HG02973 (cell line): ENCODE results near the gene RAPGEF1.
"Not testable (repeated sequence)": the region's sequence is repeated elsewhere in the genome, so short reads cannot be mapped to it uniquely, and the experiment has no call there.

Source experiments
- ATAC-seq: cut with Tn5 transposase; IDR thresholded peaks from one replicate; pipeline ENCODE4 v1.9.1; 2021; ENCODE audit warnings: moderate library complexity; ENCODE audit not compliant: unreplicated experiment

The RAPGEF1 gene

DNA sequence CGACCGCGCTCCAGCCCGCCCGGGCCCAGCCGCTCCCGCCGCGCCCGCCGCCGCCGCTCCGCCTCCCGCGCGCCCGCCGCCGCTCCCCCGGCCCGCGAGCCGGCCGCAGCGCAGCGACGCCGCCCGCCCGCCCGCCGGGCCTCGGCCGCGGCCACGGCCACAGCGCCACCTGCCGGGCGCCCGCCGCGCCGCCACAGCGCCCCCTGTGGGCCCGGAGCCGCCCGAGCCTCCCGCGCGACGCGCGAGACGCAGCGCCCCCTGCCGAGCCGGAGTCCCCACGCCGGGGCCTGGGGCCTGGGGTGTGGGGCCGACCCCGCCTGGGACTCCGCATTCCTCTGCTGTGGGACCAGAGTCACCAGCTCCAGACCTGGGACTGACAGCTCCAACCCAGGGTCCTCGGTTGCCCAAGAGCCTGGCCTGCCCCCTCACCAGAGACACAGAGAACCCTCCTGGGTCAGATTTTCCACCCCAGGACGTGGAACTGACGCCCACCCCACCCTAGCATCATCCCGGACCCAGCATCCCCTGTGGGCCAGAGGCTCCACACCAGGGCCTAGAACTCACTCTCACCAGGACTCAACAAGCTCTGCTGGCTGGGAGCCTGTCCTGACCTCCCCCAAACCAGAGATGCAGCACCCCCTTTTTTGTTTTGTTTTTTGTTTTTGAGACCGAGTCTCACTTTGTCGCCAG is at the start of gene RAPGEF1:
Gene RAPGEF1 (minus strand): TSS at position 118 of the 690 bp plus-strand sequence. CDS start 246 bp downstream, outside the sequence.
- no peak for ATAC-seq

- no peak for ATAC-seq
These were observed 49.0 kb upstream of the RAPGEF1 start for GRCh38 chr9:131788851-131789250.

- no peak for ATAC-seq
These were observed 48.0 kb upstream of the RAPGEF1 start for GRCh38 chr9:131787838-131788237.

GRCh38 chr9:131784748-131785501 is 45.0 kb upstream of the RAPGEF1 start:
- no peak for ATAC-seq

GRCh38 chr9:131781069-131781468 is 41.2 kb upstream of the RAPGEF1 start:
- ATAC-seq: no peak

- ATAC-seq: no peak
These were observed 36.6 kb upstream of the RAPGEF1 start for GRCh38 chr9:131776473-131776872.

DNA sequence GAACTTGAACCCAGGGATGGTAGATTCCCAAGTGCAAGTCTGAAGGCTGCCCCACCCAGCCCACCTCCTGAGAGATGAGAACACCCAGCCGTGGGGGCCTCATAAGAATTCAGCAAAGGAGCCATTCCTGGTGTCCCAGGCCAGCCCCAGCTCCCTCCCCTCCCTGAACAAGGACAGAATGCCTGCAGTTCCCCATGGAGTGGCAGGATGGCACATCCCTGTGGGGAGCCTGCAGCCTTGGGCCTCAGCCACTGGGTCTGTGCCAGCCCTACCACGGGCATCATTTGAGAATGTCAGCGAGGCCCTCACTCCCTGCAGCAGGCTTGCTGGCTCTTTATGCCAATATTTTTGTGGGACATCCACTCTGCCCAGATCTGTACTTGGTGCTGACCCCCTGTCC is 36.2 kb upstream of the RAPGEF1 start:
- ATAC-seq: no peak

GRCh38 chr9:131774636-131775035 is 34.8 kb upstream of the RAPGEF1 start:
- ATAC-seq: no peak

DNA sequence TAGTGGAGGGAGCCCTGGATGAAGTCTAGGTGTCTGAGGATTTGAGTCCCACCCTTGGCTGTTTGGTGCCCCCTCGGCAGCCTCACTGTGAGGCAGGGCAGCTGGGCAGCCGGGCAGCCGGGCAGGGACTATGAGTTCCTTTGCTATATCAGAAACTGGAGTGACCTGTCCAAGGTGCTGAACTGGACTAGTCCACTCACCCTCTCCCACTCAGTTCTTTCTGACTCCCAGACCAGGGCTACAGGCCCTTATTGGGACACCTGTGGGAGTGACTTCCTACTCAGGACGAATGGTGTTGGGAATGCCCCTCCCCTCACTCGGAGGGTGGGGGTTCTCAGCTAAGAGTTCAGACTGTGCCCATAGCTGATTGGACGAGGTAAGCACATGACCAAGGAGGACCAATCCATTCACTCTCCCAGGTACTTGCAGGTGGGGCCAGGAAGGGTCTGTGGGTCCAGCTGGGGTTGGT is 34.1 kb upstream of the RAPGEF1 start:
- no peak for ATAC-seq

- ATAC-seq: no peak
These were observed 33.1 kb upstream of the RAPGEF1 start for GRCh38 chr9:131772940-131773339.

- ATAC-seq: no peak
These were observed 31.8 kb upstream of the RAPGEF1 start for GRCh38 chr9:131771646-131772045.

DNA sequence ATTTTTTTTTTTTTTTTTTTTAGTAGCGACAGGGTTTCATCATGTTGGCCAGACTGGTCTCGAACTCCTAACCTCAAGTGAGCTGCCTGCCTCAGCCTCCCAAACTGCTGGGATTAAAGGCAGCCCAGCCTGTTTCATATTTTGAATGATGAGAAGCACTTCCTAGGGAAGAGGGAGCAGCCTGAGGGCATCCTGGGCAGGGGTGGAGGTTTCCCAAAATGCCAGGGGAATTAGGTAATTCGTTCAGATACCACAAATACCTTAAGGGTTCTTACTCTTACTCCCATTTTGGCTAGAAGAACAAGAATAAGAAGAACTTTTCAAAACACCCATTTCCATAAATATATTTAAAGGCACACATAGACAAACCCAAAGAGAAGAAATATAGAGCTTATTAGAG is 29.5 kb upstream of the RAPGEF1 start:
- ATAC-seq: no peak

GRCh38 chr9:131764568-131764967 is 24.7 kb upstream of the RAPGEF1 start:
- ATAC-seq: no peak

GRCh38 chr9:131762356-131762932 is 22.6 kb upstream of the RAPGEF1 start:
- ATAC-seq: no peak

DNA sequence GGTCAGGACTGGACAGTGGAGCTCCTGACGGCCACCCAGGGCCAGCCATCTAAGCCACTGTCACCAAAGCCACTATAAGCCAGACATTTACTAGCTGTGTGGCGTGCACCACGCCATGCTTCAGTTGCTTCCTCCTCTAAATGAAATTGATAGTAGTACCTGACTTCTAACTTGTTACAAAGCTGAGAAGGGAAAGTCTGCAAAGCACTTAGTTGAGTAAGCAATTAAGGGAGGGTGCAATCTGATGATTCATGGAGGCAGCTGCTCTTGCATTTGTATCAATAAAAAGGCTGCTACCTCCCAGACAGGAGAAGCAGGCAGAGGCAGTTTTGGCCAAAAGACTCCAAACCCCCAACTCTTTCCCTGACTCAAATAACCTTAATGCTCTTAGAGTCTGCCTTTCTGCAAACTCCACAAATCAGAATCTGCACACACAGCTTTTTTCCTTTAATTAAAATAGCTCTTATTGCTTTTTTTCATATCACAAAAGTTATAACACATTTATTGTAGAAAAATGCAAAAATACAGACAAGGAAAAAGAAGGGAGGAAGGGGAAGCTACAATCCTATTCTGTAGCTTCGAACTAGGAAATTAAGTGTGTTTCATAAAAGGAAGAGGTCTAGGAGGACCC is 19.3 kb upstream of the RAPGEF1 start:
- ATAC-seq: no peak

DNA sequence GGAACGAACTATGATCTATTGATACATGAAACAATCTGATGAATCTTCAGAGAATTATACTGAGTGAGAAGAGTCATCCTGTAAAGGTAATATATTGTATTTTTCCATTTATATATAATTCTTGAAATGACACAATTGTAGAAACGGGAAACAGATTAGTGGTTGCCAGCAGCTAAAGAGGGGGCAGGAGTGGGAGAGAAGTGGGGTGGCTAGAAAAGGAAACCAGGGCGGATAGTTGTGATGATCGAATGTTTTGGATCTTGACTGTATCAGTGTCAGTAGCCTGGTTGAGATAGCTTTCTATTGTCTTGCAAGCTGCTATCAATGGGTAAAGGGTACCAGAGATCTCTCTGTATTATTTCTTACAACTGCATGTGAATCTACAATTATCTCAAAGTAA is 17.7 kb upstream of the RAPGEF1 start:
- no peak for ATAC-seq

GRCh38 chr9:131755541-131756198 is 15.8 kb upstream of the RAPGEF1 start:
- ATAC-seq: peak; percentile 72

DNA sequence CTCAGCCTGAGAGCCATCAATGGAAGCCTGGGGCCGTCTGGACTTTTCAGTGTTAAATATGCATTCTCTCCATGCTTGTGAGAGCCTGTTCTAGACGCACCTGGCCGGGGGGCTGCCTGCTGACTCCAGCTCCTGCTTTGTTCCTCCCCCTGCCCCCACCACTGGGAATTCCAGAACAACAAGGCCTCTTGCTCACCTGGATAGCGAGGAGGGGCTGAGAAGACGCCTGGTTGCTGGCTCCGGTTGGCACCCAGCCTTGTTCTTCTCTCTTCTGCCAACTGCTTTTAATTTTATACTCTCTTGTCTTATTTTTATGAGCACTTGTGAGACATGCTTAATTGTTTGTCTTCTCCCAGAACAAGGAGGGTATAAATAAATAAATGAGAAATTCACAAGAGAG is 15.0 kb upstream of the RAPGEF1 start:
- no peak for ATAC-seq

- not testable (repeated sequence) for ATAC-seq
These were observed 13.9 kb upstream of the RAPGEF1 start for GRCh38 chr9:131753751-131754150.

GRCh38 chr9:131752231-131752884 is 12.5 kb upstream of the RAPGEF1 start:
- ATAC-seq: no peak
